Measurements from ENCODE around the gene DHCR24.

- TF ChIP-seq CTCF (IDR thresholded peaks at IDR 0.05) (no peak), POLR2A (IDR thresholded peaks at IDR 0.05) (no peak)
These were observed 67.8 kb downstream of the DHCR24 start for GRCh38 chr1:54819195-54819536.

All from body of pancreas (tissue), 4 donors.